Stimulated activated CD8-positive, alpha-beta memory T cell treated with anti-CD3 and anti-CD28 coated beads, Interleukin-15, amount 100 ng/mL, for 24 hours (primary cell): ENCODE measurements around the gene NDUFAB1.
A peak's percentile ranks its signal among the peaks of the same experiment; 100 is the strongest.
"Not testable (repeated sequence)": the region's sequence is repeated elsewhere in the genome, so short reads cannot be mapped to it uniquely, and the experiment has no call there.

ENCODE experiments used
- DNase-seq: peaks from one replicate; pipeline ENCODE4 v3.0.0-alpha.2; 2020; ENCODE audit warnings: low read depth

NDUFAB1 gene

GRCh38 chr16:23584186-23585076, 11.7 kb downstream of the NDUFAB1 start:
- no peak for DNase-seq

- DNase-seq: not testable (repeated sequence)
These were observed 12.8 kb downstream of the NDUFAB1 start for GRCh38 chr16:23583271-23583670.

GRCh38 chr16:23581764-23582163, 14.4 kb downstream of the NDUFAB1 start:
- no peak for DNase-seq

GRCh38 chr16:23580391-23580790, 15.7 kb downstream of the NDUFAB1 start:
- DNase-seq: no peak

GRCh38 chr16:23579371-23579770, 16.7 kb downstream of the NDUFAB1 start:
- DNase-seq: no peak

GRCh38 chr16:23578101-23578830, 17.9 kb downstream of the NDUFAB1 start:
- DNase-seq: no peak

GRCh38 chr16:23577493-23577892, 18.6 kb downstream of the NDUFAB1 start:
- no peak for DNase-seq

- DNase-seq: no peak
These were observed 20.3 kb downstream of the NDUFAB1 start for GRCh38 chr16:23575834-23576233.

- DNase-seq: no peak
These were observed 22.3 kb downstream of the NDUFAB1 start for GRCh38 chr16:23573817-23574216.

- no peak for DNase-seq
These were observed 23.7 kb downstream of the NDUFAB1 start for GRCh38 chr16:23572394-23572793.

- DNase-seq: no peak
These were observed 24.2 kb downstream of the NDUFAB1 start for GRCh38 chr16:23571895-23572294.

GRCh38 chr16:23570992-23571632, 25.0 kb downstream of the NDUFAB1 start:
- no peak for DNase-seq

- no peak for DNase-seq
These were observed 28.5 kb downstream of the NDUFAB1 start for GRCh38 chr16:23567602-23568001.

- DNase-seq: no peak
These were observed 29.4 kb downstream of the NDUFAB1 start for GRCh38 chr16:23566724-23567123.

GRCh38 chr16:23564575-23565363, 31.3 kb downstream of the NDUFAB1 start:
- no peak for DNase-seq

- DNase-seq: no peak
These were observed 32.9 kb downstream of the NDUFAB1 start for GRCh38 chr16:23563186-23563585.

- DNase-seq: no peak
These were observed 33.6 kb downstream of the NDUFAB1 start for GRCh38 chr16:23562505-23562904.

GRCh38 chr16:23561586-23561985, 34.5 kb downstream of the NDUFAB1 start:
- no peak for DNase-seq

- peak; percentile 4 for DNase-seq
These were observed 38.1 kb downstream of the NDUFAB1 start for GRCh38 chr16:23557779-23558702.

GRCh38 chr16:23556881-23557778, 39.0 kb downstream of the NDUFAB1 start, which contains the start of the genes EARS2 and UBFD1:
Gene EARS2 (minus strand): TSS chr16:23557350. CDS start chr16:23557343, 7 bp downstream.
Gene UBFD1 (plus strand): TSS chr16:23557727. CDS start chr16:23557743, 16 bp downstream.
- DNase-seq: peak; percentile 91
